Spleen (tissue), 11 donors: Measurements from ENCODE around the gene CENPP. TPM values are rescaled to one million over a fixed set of nuclear protein-coding genes. Genes with fewer than 3 reads are reported as not detected.
A peak's percentile ranks its signal among the peaks of the same experiment; 100 is the strongest.

Experiments used
- DNase-seq: peaks from one replicate; pipeline ENCODE4 v3.0.0-alpha.2; 2020
- H3K27ac ChIP-seq, 8 donors: fragments of 200-600 bp; sonication (generic) in 7 of 8; 1 replicate in 4 of 8; 2 replicates in 4 of 8; pipeline versions ENCODE4 v1.5.0 to v1.8.0; 2016 to 2021; ENCODE audit warnings: inconsistent platforms in 4 of 8, mild to moderate bottlenecking in 4 of 8, moderate library complexity in 1 of 8
- H3K27me3 ChIP-seq, 7 donors: fragments of 200-600 bp; sonication (generic) in 6 of 7; replicated peaks in 1 of 7; 1 replicate in 4 of 7; 2 replicates in 3 of 7; pipeline versions ENCODE4 v1.5.0 to v1.8.0; 2016 to 2021; ENCODE audit warnings: inconsistent platforms in 3 of 7, mild to moderate bottlenecking in 1 of 7
- H3K36me3 ChIP-seq, 6 donors: fragments of 200-600 bp; sonication (generic) in 5 of 6; 1 replicate in 4 of 6; 2 replicates in 2 of 6; pipeline versions ENCODE4 v1.5.0 to v1.8.0; 2016 to 2021; ENCODE audit warnings: inconsistent platforms in 2 of 6
- H3K4me1 ChIP-seq, 6 donors: fragments of 200-600 bp; sonication (generic) in 5 of 6; 1 replicate in 3 of 6; 2 replicates in 3 of 6; pipeline versions ENCODE4 v1.5.0 to v1.8.0; 2016 to 2021; ENCODE audit warnings: inconsistent platforms in 3 of 6
- H3K4me3 ChIP-seq, 8 donors: fragments of 200-600 bp; sonication (generic) in 7 of 8; 1 replicate in 4 of 8; 2 replicates in 4 of 8; pipeline versions ENCODE4 v1.5.0 to v1.8.0; 2016 to 2021; ENCODE audit warnings: inconsistent platforms in 4 of 8, mild to moderate bottlenecking in 4 of 8, moderate library complexity in 2 of 8
- H3K9me3 ChIP-seq, 8 donors: fragments of 200-600 bp; sonication (generic) in 7 of 8; 1 replicate in 4 of 8; 2 replicates in 4 of 8; pipeline versions ENCODE4 v1.5.0 to v1.8.0; 2016 to 2021; ENCODE audit warnings: inconsistent platforms in 4 of 8
- POLR2A ChIP-seq, 3 donors: fragments of 450-650 bp; IDR thresholded peaks; one replicate each; pipeline ENCODE4 v1.5.1; 2017; ENCODE audit warnings: antibody characterized with exemption in 3 of 3, mild to moderate bottlenecking in 1 of 3
- POLR2AphosphoS5 ChIP-seq, 3 donors: sonication (generic); formaldehyde crosslinking; IDR thresholded peaks; one replicate each; pipeline ENCODE4 v1.5.1; 2017; ENCODE audit warnings: antibody characterized with exemption in 3 of 3
- WGBS, 5 donors: extraction: QIAGEN DNeasy Blood & Tissue Kit in 3 of 5; methylation state at CpG; one replicate each; pipeline versions ENCODE4 v1.1.5 to v1.1.7; 2013 to 2018; 5-methylcytosine and 5-hydroxymethylcytosine counted together
- intact Hi-C: fragments of 100-400 bp; cut with DNase I; formaldehyde crosslinking; loops from one replicate; pipeline ENCODE4 v1.15.0; 2023; ENCODE audit warnings: low total_unique reads
- polyA plus RNA-seq, 3 donors: library from polyadenylated mRNA; stranded (reverse); fragments of 200-250 nt; gene quantifications; one replicate each; pipeline ENCODE4 v1.2.1, GENCODE V29; 2013
- total RNA-seq, 7 donors: library from RNA; depleted of rRNA in 3 of 7; stranded (reverse); fragments of >200 nt in 3 of 7; fragmentation: NEBNext Ultra II Directional in 4 of 7; extraction: Animal tissue kit (Norgen Biotek cat#: 25700) in 4 of 7; gene quantifications; one replicate each; pipeline versions ENCODE4 v1.1.0 to v1.2.1, GENCODE V29; 2016 to 2021
- TF ChIP-seq, protein P1 (sequence below), 11 experiments: fragments of 200-600 bp in 7 of 11; fragments of 450-650 bp in 4 of 11; sonication (generic) in 4 of 11; IDR thresholded peaks in 8 of 11; conservative IDR thresholded peaks in 3 of 11; 1 replicate in 7 of 11; 2 replicates in 4 of 11; pipeline versions ENCODE4 v1.4.0 to v1.8.0; 2016 to 2021; ENCODE audit warnings: antibody characterized with exemption in 11 of 11, inconsistent platforms in 4 of 11, mild to moderate bottlenecking in 1 of 11
- donor health status: healthy with polysubstance abuse.
- donor health status: DM: no; HTN: no; CAD: no; lungs with moderate emphysema.
- donor health status: DM: no; HTN: no; CAD: no.
- donor health status: Bipolar disorder and iron deficiency.
- donor health status: healthy.
- donor health status: DM: no; HTN: no; CAD: no.
- donor health status: DM: yes; HTN: yes; CAD: no.

Gene CENPP
- total and polyA plus RNA-seq, 10 donors = 1.7 to 15.8 (median 6.2) TPM

DNA sequence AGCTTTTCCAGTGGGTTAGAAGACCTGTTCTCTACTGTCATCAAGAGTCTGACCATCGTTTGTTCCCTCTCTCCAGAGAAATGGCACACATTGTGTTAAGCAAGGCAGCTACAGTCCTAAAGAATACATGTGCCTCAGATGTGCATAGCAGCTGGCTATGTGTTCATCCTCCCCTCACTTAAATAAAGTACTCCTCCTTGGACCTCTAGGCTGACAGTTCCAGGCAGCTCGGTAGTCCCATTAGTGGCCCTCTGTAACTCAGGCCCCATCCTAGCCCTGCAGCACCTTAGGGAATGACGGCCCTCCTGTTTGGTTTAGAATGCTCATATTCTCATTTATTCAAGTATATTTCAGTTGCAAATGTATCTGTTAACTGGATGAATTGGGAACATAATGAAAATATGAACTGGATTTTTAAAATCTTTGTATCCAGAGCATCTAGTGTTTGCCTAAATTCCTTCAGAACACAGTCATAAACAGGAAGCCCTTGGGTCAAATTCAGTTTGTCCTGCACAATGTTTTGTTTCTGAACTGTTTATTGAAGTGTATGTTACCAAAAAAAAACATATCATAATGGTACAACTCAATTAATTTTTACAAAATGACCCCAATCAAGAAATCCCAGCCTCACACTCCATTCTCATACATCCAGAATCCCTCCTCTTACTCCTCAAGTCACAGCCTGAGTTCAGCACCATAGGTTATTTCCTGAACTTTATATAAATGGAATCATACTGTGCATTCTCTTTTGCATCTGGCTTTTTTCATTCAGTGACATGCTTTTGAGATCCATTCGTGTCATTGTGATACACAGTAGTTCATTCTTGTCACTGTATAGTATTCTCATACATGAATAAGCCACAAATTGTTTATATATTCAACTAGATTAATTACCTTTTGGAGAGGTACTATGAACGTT is 158.1 kb downstream of the CENPP start:
- TF ChIP-seq POLR2AphosphoS5 (IDR thresholded peaks at IDR 0.05) (no peak), POLR2A (IDR thresholded peaks at IDR 0.05) (no peak)
- TF ChIP-seq, protein P1, sequence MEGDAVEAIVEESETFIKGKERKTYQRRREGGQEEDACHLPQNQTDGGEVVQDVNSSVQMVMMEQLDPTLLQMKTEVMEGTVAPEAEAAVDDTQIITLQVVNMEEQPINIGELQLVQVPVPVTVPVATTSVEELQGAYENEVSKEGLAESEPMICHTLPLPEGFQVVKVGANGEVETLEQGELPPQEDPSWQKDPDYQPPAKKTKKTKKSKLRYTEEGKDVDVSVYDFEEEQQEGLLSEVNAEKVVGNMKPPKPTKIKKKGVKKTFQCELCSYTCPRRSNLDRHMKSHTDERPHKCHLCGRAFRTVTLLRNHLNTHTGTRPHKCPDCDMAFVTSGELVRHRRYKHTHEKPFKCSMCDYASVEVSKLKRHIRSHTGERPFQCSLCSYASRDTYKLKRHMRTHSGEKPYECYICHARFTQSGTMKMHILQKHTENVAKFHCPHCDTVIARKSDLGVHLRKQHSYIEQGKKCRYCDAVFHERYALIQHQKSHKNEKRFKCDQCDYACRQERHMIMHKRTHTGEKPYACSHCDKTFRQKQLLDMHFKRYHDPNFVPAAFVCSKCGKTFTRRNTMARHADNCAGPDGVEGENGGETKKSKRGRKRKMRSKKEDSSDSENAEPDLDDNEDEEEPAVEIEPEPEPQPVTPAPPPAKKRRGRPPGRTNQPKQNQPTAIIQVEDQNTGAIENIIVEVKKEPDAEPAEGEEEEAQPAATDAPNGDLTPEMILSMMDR (IDR thresholded peaks at IDR 0.05 in 8 of 11, conservative IDR thresholded peaks at IDR 0.05 in 3 of 11) = no peak
- H3K4me3 ChIP-seq = no peak overlapping the region
- H3K36me3 ChIP-seq = no peaks in the 10 kb centered on the region
- H3K27ac ChIP-seq = peak overlapping the region in 5 of 8 donors; percentile 7 to 47 (median 26)
- WGBS, 5 donors = 68 to 88% (median 84%) methylated on average over 5 of the region's 5 CpGs
- no peak for DNase-seq
- intact Hi-C loops = no loop called here
- H3K27me3 ChIP-seq = no peaks in the 10 kb centered on the region
- no peaks in the 10 kb centered on the region for H3K9me3 ChIP-seq
- peaks cover 0 to 2% (median 0%) of the 10 kb centered on the region in 6 donors for H3K4me1 ChIP-seq

DNA sequence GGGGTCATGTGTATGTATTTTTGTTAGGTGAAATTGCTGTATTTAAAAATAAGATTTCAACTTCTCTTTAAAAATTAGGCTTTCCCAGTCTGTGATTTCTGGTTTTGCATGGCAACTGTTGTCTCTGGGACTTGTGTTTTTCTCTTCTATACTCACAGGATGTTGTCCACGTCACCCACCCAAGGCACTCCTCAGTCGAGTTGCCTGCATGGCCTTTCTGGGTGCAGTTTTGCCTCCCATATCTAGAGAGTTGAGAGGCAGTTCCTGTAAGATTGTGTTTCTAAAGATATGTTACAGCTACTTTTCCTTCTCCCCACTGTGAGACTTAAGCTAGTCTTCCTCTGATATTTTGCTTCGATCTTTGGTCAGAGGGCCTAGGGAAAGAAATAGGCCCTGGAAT is 158.8 kb downstream of the CENPP start:
- DNase-seq = no peak
- WGBS, 5 donors = 78 to 91% (median 82%) methylated on average over 3 of the region's 3 CpGs
- H3K9me3 ChIP-seq = no peaks in the 10 kb centered on the region
- TF ChIP-seq POLR2A (IDR thresholded peaks at IDR 0.05) (no peak), POLR2AphosphoS5 (IDR thresholded peaks at IDR 0.05) (no peak)
- TF ChIP-seq, protein P1 (IDR thresholded peaks at IDR 0.05 in 8 of 11, conservative IDR thresholded peaks at IDR 0.05 in 3 of 11) = no peak
- H3K4me1 ChIP-seq = peaks cover 0 to 2% (median 0%) of the 10 kb centered on the region in 6 donors
- no peaks in the 10 kb centered on the region for H3K27me3 ChIP-seq
- H3K4me3 ChIP-seq = no peak overlapping the region
- intact Hi-C loops = no loop called here
- H3K36me3 ChIP-seq = no peaks in the 10 kb centered on the region
- no peak overlapping the region for H3K27ac ChIP-seq

DNA sequence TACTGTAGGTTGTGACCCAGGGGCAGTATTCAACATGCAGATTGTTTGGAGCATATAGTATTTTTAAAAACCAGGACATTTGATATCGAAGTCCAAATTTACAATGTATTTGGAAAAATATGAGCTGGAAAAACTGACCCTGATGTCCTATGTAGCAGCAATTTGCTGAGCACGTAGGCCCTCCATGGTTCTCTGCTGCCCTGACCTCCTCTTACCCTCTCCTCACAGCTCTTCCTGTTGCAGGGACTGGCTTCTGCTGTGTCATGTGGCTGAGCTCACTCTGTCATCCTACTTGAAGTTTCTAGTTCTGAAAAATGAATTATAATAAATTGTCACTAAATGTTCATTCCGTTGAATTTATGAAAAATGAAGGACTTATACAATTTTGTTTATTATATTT is 160.6 kb downstream of the CENPP start:
- peaks cover 0 to 2% (median 0%) of the 10 kb centered on the region in 6 donors for H3K4me1 ChIP-seq
- TF ChIP-seq POLR2AphosphoS5 (IDR thresholded peaks at IDR 0.05) (no peak), POLR2A (IDR thresholded peaks at IDR 0.05) (no peak)
- TF ChIP-seq, protein P1 (IDR thresholded peaks at IDR 0.05 in 8 of 11, conservative IDR thresholded peaks at IDR 0.05 in 3 of 11) = no peak
- intact Hi-C loops = no loop called here
- no peaks in the 10 kb centered on the region for H3K27me3 ChIP-seq
- DNase-seq = no peak
- H3K36me3 ChIP-seq = no peaks in the 10 kb centered on the region
- no peak overlapping the region for H3K27ac ChIP-seq
- H3K9me3 ChIP-seq = no peaks in the 10 kb centered on the region
- no peak overlapping the region for H3K4me3 ChIP-seq
- 49 to 60% (median 51%) methylated on average over 3 of the region's 3 CpGs for WGBS, 5 donors
